PC-9 (cell line): ENCODE measurements around the gene PAPSS1. TPM values are rescaled to one million over a fixed set of nuclear protein-coding genes. Genes with fewer than 3 reads are reported as not detected.

Experiments
- BruUV-seq: library from RNA; stranded (reverse); fragments of 400-500 nt; replicated peaks from 2 replicates; lab custom pipeline; 2021; lab: Mats Ljungman, UMichigan
- CTCF ChIA-PET: fragments of 300-600 bp; sonication (Branson Sonifier 250); formaldehyde crosslinking; loops from one replicate; lab custom pipeline; 2022; ENCODE audit warnings: antibody characterized with exemption; lab: Charles Lee
- POLR2A ChIA-PET: fragments of 300-600 bp; sonication (Branson Sonifier 250); formaldehyde crosslinking; loops from one replicate; lab custom pipeline; 2022; ENCODE audit warnings: antibody characterized with exemption; ENCODE audit not compliant: unreplicated experiment; lab: Charles Lee
- DNase-seq, 2 experiments: peaks; one replicate each; pipeline versions ENCODE4 v3.0.0 to v3.0.0-alpha.2; 2015 to 2022; ENCODE audit warnings: mixed read lengths in 1 of 2
- H2AFZ ChIP-seq: fragments of 200-600 bp; sonication (generic); 2 replicates; pipeline ENCODE4 v1.8.1; 2017; ENCODE audit warnings: antibody characterized with exemption
- H3F3A ChIP-seq: fragments of 200-600 bp; sonication (generic); 2 replicates; pipeline ENCODE4 v1.8.1; 2017; ENCODE audit warnings: antibody characterized with exemption, mild to moderate bottlenecking, low read depth; ENCODE audit not compliant: insufficient read depth
- H3K27ac ChIP-seq: fragments of 200-600 bp; sonication (generic); 2 replicates; pipeline ENCODE4 v1.6.1; 2016; ENCODE audit warnings: mixed run types
- H3K27me3 ChIP-seq: fragments of 200-600 bp; sonication (generic); 2 replicates; pipeline ENCODE4 v1.6.1; 2016; ENCODE audit warnings: low read depth, mixed run types; ENCODE audit not compliant: insufficient read depth
- H3K36me3 ChIP-seq: fragments of 200-600 bp; sonication (generic); 2 replicates; pipeline ENCODE4 v1.6.1; 2016; ENCODE audit warnings: low read depth, mixed run types
- H3K4me1 ChIP-seq: fragments of 200-600 bp; sonication (generic); replicated peaks from 2 replicates; pipeline ENCODE4 v1.6.1; 2016; ENCODE audit warnings: mixed run types; ENCODE audit not compliant: insufficient read depth
- H3K4me2 ChIP-seq: fragments of 200-600 bp; sonication (generic); 2 replicates; pipeline ENCODE4 v1.6.1; 2017; ENCODE audit warnings: mixed run types
- H3K4me3 ChIP-seq: fragments of 200-600 bp; sonication (generic); 2 replicates; pipeline ENCODE4 v1.6.1; 2016; ENCODE audit warnings: mixed run types
- H3K79me2 ChIP-seq: fragments of 200-600 bp; sonication (generic); 2 replicates; pipeline ENCODE4 v1.6.1; 2017; ENCODE audit warnings: low read depth, mixed run types
- H3K9me2 ChIP-seq: fragments of 200-600 bp; sonication (generic); 2 replicates; pipeline ENCODE4 v1.8.1; 2017; ENCODE audit warnings: mild to moderate bottlenecking; ENCODE audit not compliant: insufficient read depth
- H3K9me3 ChIP-seq: fragments of 200-600 bp; sonication (generic); 2 replicates; pipeline ENCODE4 v1.8.1; 2016; ENCODE audit warnings: low read depth; ENCODE audit not compliant: insufficient read depth
- H4K20me1 ChIP-seq: fragments of 200-600 bp; sonication (generic); 2 replicates; pipeline ENCODE4 v1.8.1; 2017; ENCODE audit not compliant: insufficient read depth
- CTCF ChIP-seq: fragments of 200-600 bp; sonication (generic); conservative IDR thresholded peaks from 2 replicates; pipeline ENCODE4 v1.6.1; 2017; ENCODE audit warnings: mixed run types, antibody characterized with exemption, mild to moderate bottlenecking, moderate library complexity
- EZH2 ChIP-seq: fragments of 200-600 bp; sonication (generic); IDR thresholded peaks from 2 replicates; pipeline ENCODE4 v1.8.0; 2017; ENCODE audit warnings: antibody characterized with exemption, low read depth
- intact Hi-C: fragments of 100-400 bp; cut with micrococcal nuclease; formaldehyde crosslinking; loops from one replicate; pipeline ENCODE4 v1.10.0; 2022; ENCODE audit not compliant: unreplicated experiment
- total RNA-seq: library from RNA; stranded (reverse); gene quantifications from 2 replicates; pipeline ENCODE4 v1.2.3, GENCODE V29; 2021

The PAPSS1 gene
- total RNA-seq, 1 experiment from 2014 or later, result 18.8 TPM

- H3K4me1 ChIP-seq, result no peaks in the 10 kb centered on the region
- no peak overlapping the region for H3K4me2 ChIP-seq
- no peaks in the 10 kb centered on the region for H3F3A ChIP-seq
- intact Hi-C loops, result no loop called here
- H3K4me3 ChIP-seq, result no peak overlapping the region
- H3K79me2 ChIP-seq, result no peaks in the 10 kb centered on the region
- ChIA-PET POLR2A (no interaction called here), CTCF (no interaction called here)
- no peaks in the 10 kb centered on the region; the same call in 1 of the 2 replicates for H3K9me2 ChIP-seq
- no peaks in the 10 kb centered on the region for H3K36me3 ChIP-seq
- H3K9me3 ChIP-seq, result no peaks in the 10 kb centered on the region
- BruUV-seq, result no TSS peak
- TF ChIP-seq EZH2 (no peak), CTCF (no peak)
- H3K27ac ChIP-seq, result no peak overlapping the region
- H2AFZ ChIP-seq, result no peak overlapping the region
- DNase-seq, result no peak
- no peaks in the 10 kb centered on the region for H4K20me1 ChIP-seq
- H3K27me3 ChIP-seq, result no peaks in the 10 kb centered on the region
Measured at GRCh38 chr4:107629318-107629717, 90.7 kb downstream of the PAPSS1 start.

GRCh38 chr4:107625391-107625902 lies 94.6 kb downstream of the PAPSS1 start:
- Histone ChIP-seq H3K4me2 (no peak overlapping the region), H3F3A (no peaks in the 10 kb centered on the region), H3K27me3 (no peaks in the 10 kb centered on the region), H2AFZ (no peak overlapping the region), H3K9me3 (no peaks in the 10 kb centered on the region), H3K27ac (no peak overlapping the region), H3K4me1 (no peaks in the 10 kb centered on the region), H3K79me2 (no peaks in the 10 kb centered on the region), H3K36me3 (no peaks in the 10 kb centered on the region), H3K4me3 (no peak overlapping the region), H4K20me1 (no peaks in the 10 kb centered on the region), H3K9me2 (no peaks in the 10 kb centered on the region; the same call in 1 of the 2 replicates)
- POLR2A ChIA-PET, result no interaction called here
- no peak for DNase-seq
- CTCF ChIA-PET, result no interaction called here
- intact Hi-C loops, result no loop called here
- no TSS peak for BruUV-seq
- TF ChIP-seq CTCF (no peak), EZH2 (no peak)

GRCh38 chr4:107624024-107624423 lies 96.0 kb downstream of the PAPSS1 start:
- no TSS peak for BruUV-seq
- intact Hi-C loops, result no loop called here
- Histone ChIP-seq H3K79me2 (no peaks in the 10 kb centered on the region), H3K4me2 (no peak overlapping the region), H4K20me1 (no peaks in the 10 kb centered on the region), H3K36me3 (no peaks in the 10 kb centered on the region), H3K27me3 (no peaks in the 10 kb centered on the region), H3K4me1 (no peaks in the 10 kb centered on the region), H3K9me2 (no peaks in the 10 kb centered on the region; the same call in 1 of the 2 replicates), H3K27ac (no peak overlapping the region), H3F3A (no peaks in the 10 kb centered on the region), H3K4me3 (no peak overlapping the region), H3K9me3 (no peaks in the 10 kb centered on the region), H2AFZ (no peak overlapping the region)
- ChIA-PET POLR2A (no interaction called here), CTCF (no interaction called here)
- TF ChIP-seq EZH2, result no peak
- TF ChIP-seq CTCF, result no peak
- no peak for DNase-seq
